GM15510 (cell line): ENCODE results near the gene FAM3D.

Experiments
- POLR2A ChIP-seq: IDR thresholded peaks from 3 replicates; pipeline ENCODE4 v1.6.1; 2011; ENCODE audit warnings: borderline replicate concordance; ENCODE audit not compliant: insufficient read length; ENCODE audit errors: extremely low read depth

Gene FAM3D

DNA sequence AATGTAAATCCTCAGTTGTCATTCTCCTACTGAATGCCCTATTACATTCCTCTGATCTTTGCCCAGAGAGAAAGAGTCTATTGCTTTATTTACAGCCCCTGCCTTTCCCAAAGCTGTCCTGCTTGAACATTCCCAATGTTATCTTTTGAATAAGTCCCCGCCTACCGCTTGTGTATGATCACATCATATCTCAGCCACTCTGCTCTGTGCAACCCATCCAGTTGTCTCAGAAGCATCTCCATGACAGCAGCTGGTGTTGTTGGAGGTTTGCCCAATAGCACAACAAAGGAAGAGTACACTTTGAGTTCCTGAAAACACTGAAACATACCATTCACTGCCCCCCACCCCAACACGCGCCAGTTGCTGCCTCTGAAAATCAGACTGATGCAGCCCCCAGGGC, 22.0 kb upstream of the FAM3D start:
- TF ChIP-seq POLR2A = no peak

GRCh38 chr3:58686847-58687246, 20.3 kb upstream of the FAM3D start:
- no peak for TF ChIP-seq POLR2A

DNA sequence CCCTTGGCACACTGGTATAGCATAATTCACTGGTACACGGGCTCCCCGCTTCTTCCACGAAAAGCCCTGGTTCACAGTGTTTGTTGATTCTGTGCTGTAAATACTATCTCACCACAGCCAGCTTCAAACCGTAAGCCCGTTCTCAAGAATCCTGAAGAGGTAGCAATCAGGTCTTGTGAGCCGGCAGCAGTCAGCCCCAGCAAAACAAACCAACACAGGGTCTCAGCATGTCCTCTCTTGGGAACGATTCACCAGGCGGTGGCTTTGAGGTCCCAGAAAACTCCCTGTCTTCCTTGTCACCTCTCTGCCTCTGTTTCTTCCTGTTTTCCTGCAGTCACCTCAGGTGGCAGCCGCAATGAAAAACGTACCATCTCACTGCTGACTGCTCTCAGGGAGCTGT, 19.1 kb upstream of the FAM3D start:
- no peak for TF ChIP-seq POLR2A

GRCh38 chr3:58683466-58683865, 16.9 kb upstream of the FAM3D start:
- TF ChIP-seq POLR2A = no peak

DNA sequence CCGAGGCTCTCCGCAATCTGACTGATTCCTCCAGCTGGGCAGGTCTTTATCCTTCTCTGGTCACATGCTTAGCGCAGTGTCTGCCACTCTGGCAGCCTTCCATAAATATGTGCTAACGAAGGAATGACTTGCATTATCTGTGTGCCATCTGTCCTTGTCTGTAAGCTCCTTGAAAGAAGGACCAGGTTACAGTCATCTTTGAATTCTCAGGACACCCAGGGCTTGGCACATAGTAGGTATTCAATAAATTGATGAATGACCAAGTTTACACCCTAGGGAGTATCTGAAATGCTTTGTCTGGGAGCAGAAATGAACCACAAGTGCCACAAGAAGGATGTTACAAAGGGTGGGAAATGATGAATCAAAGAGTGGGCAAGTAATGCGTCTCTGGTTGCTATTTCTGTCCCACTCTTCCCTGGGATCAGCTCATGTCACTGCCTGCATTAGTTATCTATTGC, 16.5 kb upstream of the FAM3D start:
- TF ChIP-seq POLR2A = no peak

DNA sequence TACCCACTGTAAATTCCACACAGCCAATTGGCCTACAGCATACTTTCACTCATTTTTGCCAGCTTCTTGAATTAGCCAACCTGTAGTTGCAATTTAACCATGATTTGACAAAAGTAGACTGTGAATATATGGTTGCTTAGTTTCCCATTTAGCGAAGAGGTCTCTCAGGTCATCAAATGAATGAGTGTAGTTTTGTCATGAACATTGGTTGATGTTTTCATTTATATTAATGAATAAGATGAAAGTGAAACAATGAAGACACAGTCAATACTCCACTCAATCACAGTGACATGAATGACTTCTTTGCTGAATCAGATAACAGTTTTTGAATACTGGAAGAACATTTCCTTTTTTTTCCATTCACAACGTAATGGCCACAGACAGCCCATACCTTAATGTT, 15.3 kb upstream of the FAM3D start:
- TF ChIP-seq POLR2A = no peak

GRCh38 chr3:58680879-58681525, 14.4 kb upstream of the FAM3D start:
- TF ChIP-seq POLR2A = no peak

DNA sequence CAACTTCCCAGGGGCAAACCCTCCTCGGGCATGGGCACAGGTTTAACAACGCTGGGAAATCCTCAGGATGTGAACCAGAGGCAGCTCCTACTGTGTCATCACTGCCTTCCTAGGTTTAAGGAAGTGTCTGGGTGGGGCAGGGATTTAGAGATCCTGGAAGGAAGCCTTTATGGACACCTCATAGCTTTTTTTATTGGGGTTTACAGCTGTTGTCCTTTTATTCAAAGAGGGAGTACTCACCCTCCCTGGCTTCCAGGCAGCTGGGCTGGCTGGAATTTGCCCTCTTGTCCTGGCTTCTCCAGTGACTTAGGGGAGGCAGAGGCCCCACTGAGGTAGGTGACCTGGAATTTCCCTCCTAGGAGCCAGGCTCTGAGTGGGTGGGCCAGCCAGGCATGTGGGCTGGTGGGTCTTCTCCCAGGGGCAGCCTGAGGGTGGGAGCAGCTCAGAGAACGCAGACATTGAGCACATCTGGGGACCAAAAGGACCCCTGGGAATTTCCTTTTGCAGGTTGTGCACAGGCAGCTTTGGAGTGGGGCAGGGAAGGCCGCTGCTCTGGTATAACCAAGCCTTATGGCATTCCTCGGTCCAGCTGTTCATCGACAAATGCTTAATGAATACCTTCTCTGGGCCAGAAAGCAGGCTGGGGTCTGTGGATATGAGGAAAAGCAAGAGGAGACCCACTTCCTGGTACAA, 13.5 kb upstream of the FAM3D start:
- TF ChIP-seq POLR2A = no peak

GRCh38 chr3:58679446-58679845, 12.9 kb upstream of the FAM3D start:
- TF ChIP-seq POLR2A = no peak

- TF ChIP-seq POLR2A = no peak
These were observed 6.3 kb upstream of the FAM3D start for GRCh38 chr3:58672880-58673279.

- no peak for TF ChIP-seq POLR2A
These were observed 5.9 kb upstream of the FAM3D start for GRCh38 chr3:58672451-58672850.

- no peak for TF ChIP-seq POLR2A
These were observed 4.0 kb upstream of the FAM3D start for GRCh38 chr3:58670506-58671135.

- TF ChIP-seq POLR2A = no peak
These were observed 1.7 kb upstream of the FAM3D start for GRCh38 chr3:58668247-58668646.

- no peak for TF ChIP-seq POLR2A
These were observed 1.1 kb upstream of the FAM3D start for GRCh38 chr3:58667704-58668103.

- no peak for TF ChIP-seq POLR2A
These were observed 655 bp upstream of the FAM3D start for GRCh38 chr3:58667229-58667628.

DNA sequence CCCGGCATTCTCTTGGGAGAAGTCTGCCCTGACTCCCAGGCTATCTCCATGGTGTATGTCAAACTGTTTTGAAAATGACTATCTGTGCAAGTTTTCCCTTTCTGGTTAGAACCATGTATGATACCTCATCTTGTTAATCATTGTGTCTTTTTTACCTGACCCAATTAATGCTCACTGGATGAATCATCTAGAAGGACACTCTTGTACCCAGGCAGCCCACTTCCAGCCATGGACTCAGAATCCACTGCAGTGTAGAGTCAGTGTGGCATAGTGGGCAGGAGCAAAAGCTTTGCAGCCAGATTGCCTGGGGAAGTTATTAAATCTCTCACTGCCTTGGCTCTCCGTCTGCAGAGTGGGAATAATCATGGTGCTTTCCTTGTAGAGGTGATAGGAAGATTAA, 1.2 kb downstream of the FAM3D start:
- no peak for TF ChIP-seq POLR2A
